Stomach (tissue), 4 donors: ENCODE results near the gene MMP3.

ENCODE experiments used
- EP300 ChIP-seq: sonication (generic); formaldehyde crosslinking; IDR thresholded peaks from one replicate; pipeline ENCODE4 v1.6.1; 2017; ENCODE audit warnings: antibody characterized with exemption
- POLR2A ChIP-seq, 4 donors: fragments of 450-650 bp; IDR thresholded peaks; one replicate each; pipeline ENCODE4 v1.6.1; 2016; ENCODE audit warnings: antibody characterized with exemption in 4 of 4, control low read depth in 2 of 4, mild to moderate bottlenecking in 1 of 4, moderate library complexity in 1 of 4
- POLR2AphosphoS5 ChIP-seq, 3 donors: sonication (generic); formaldehyde crosslinking; IDR thresholded peaks; one replicate each; pipeline ENCODE4 v1.6.1; 2016; ENCODE audit warnings: antibody characterized with exemption in 3 of 3
- TF ChIP-seq, protein P1 (sequence below), 7 experiments: fragments of 450-650 bp in 4 of 7; fragments of 200-600 bp in 3 of 7; sonication (generic) in 3 of 7; IDR thresholded peaks; one replicate each; pipeline ENCODE4 v1.5.1; 2016 to 2019; ENCODE audit warnings: antibody characterized with exemption in 7 of 7, control low read depth in 2 of 7, mild to moderate bottlenecking in 1 of 7

DNA sequence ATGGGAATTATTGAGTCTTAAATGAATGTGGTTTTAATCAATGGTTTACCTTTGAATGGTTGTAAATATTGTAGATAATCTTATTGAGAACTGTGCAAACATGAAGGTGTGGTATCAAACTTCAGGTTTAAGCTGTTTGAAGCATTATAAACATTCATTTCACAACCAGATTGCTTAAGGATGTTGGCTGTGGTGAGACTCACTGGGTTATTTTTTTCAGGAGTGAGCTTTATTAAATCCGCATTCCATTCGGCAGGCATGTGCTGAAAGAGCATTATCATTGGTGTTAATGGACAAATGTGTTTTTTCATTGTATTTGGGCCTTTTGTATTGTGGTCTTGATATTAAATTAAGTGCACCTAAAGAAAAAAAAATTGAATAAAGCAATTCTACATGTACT is 9.7 kb downstream of the MMP3 start:
- no peak for TF ChIP-seq POLR2A (IDR thresholded peaks at IDR 0.05)
- no peak for TF ChIP-seq EP300
- TF ChIP-seq, protein P1, sequence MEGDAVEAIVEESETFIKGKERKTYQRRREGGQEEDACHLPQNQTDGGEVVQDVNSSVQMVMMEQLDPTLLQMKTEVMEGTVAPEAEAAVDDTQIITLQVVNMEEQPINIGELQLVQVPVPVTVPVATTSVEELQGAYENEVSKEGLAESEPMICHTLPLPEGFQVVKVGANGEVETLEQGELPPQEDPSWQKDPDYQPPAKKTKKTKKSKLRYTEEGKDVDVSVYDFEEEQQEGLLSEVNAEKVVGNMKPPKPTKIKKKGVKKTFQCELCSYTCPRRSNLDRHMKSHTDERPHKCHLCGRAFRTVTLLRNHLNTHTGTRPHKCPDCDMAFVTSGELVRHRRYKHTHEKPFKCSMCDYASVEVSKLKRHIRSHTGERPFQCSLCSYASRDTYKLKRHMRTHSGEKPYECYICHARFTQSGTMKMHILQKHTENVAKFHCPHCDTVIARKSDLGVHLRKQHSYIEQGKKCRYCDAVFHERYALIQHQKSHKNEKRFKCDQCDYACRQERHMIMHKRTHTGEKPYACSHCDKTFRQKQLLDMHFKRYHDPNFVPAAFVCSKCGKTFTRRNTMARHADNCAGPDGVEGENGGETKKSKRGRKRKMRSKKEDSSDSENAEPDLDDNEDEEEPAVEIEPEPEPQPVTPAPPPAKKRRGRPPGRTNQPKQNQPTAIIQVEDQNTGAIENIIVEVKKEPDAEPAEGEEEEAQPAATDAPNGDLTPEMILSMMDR (IDR thresholded peaks at IDR 0.05) = no peak
- TF ChIP-seq POLR2AphosphoS5 (IDR thresholded peaks at IDR 0.05) = peak in 1 of 3 donors; percentile 11
